Measurements from ENCODE around the gene DDX10.

GRCh38 chr11:108622341-108622740 is 42.5 kb upstream of the DDX10 start:
- TF ChIP-seq CTCF (IDR thresholded peaks at IDR 0.05; ENCODE audit: borderline replicate concordance, extremely low read depth, low read length, poor library complexity, severe bottlenecking) (no peak), EZH2 (IDR thresholded peaks at IDR 0.05; ENCODE audit: borderline replicate concordance, low read depth, low read length, severe bottlenecking) (no peak)
